HTERT RPE-1 (cell line): ENCODE measurements around the gene CATSPER4.

ENCODE experiments used
- in situ Hi-C: fragments of 300-500 bp; cut with MboI; formaldehyde crosslinking; loops from 4 replicates; pipeline ENCODE4 v1.14.3; 2020; ENCODE audit warnings: low sequenced_read_pairs

Gene CATSPER4

GRCh38 chr1:26164036-26164860 is 26.2 kb upstream of the CATSPER4 start:
- in situ Hi-C loops, result no loop called here

GRCh38 chr1:26164861-26165842 is 25.2 kb upstream of the CATSPER4 start:
- in situ Hi-C loops, result no loop called here

- in situ Hi-C loops, result no loop called here
Measured at GRCh38 chr1:26166719-26167281, 23.6 kb upstream of the CATSPER4 start.

GRCh38 chr1:26168410-26169197 is 21.8 kb upstream of the CATSPER4 start, which contains the start of gene C1orf232:
Gene C1orf232 (minus strand): TSS chr1:26168963. CDS start chr1:26168499, 464 bp downstream.
- in situ Hi-C loops, result no loop called here

- in situ Hi-C loops, result no loop called here
Measured at GRCh38 chr1:26169198-26169554, 21.2 kb upstream of the CATSPER4 start.

- in situ Hi-C loops, result no loop called here
Measured at GRCh38 chr1:26169669-26170471, 20.5 kb upstream of the CATSPER4 start, which contains the start of gene ZNF593. Gene ZNF593 (plus strand): TSS chr1:26169908. CDS start chr1:26169984, 76 bp downstream.

- in situ Hi-C loops, result no loop called here
Measured at GRCh38 chr1:26170472-26170821, 20.0 kb upstream of the CATSPER4 start.

GRCh38 chr1:26171084-26172072 is 19.0 kb upstream of the CATSPER4 start, which contains the start of gene ZNF593OS:
Gene ZNF593OS (minus strand): TSS chr1:26171832. CDS start chr1:26171661, 171 bp downstream.
- in situ Hi-C loops, result no loop called here

- in situ Hi-C loops, result no loop called here
Measured at GRCh38 chr1:26175346-26175745, 15.1 kb upstream of the CATSPER4 start.

- in situ Hi-C loops, result no loop called here
Measured at GRCh38 chr1:26177182-26177684, 13.2 kb upstream of the CATSPER4 start, which contains the start of gene CNKSR1. Gene CNKSR1 (plus strand): TSS chr1:26177491. CDS start chr1:26177548, 57 bp downstream.

- in situ Hi-C loops, result no loop called here
Measured at GRCh38 chr1:26180010-26180506, 10.3 kb upstream of the CATSPER4 start.

GRCh38 chr1:26181586-26182382 is 8.6 kb upstream of the CATSPER4 start:
- in situ Hi-C loops, result no loop called here

- in situ Hi-C loops, result no loop called here
Measured at GRCh38 chr1:26182383-26182696, 8.1 kb upstream of the CATSPER4 start.

- in situ Hi-C loops, result no loop called here
Measured at GRCh38 chr1:26184086-26184485, 6.3 kb upstream of the CATSPER4 start.

GRCh38 chr1:26184883-26185282 is 5.5 kb upstream of the CATSPER4 start:
- in situ Hi-C loops, result no loop called here

- in situ Hi-C loops, result no loop called here
Measured at GRCh38 chr1:26187882-26188281, 2.5 kb upstream of the CATSPER4 start.

GRCh38 chr1:26188477-26188876 is 1.9 kb upstream of the CATSPER4 start:
- in situ Hi-C loops, result no loop called here
